GM10266 (cell line): Measurements from ENCODE around the gene DPP6.

Experiments used
- DNase-seq: peaks from one replicate; pipeline ENCODE4 v3.0.0; 2012; ENCODE audit errors: extremely low spot score
- CTCF ChIP-seq: IDR thresholded peaks from 2 replicates; pipeline ENCODE4 v1.5.1; 2012; ENCODE audit warnings: mild to moderate bottlenecking, low read depth; ENCODE audit not compliant: control insufficient read depth, insufficient read depth; ENCODE audit errors: missing control alignments

Gene DPP6

GRCh38 chr7:154380771-154381170 lies 328.6 kb downstream of the DPP6 start:
- no peak for DNase-seq
- no peak for TF ChIP-seq CTCF

DNA sequence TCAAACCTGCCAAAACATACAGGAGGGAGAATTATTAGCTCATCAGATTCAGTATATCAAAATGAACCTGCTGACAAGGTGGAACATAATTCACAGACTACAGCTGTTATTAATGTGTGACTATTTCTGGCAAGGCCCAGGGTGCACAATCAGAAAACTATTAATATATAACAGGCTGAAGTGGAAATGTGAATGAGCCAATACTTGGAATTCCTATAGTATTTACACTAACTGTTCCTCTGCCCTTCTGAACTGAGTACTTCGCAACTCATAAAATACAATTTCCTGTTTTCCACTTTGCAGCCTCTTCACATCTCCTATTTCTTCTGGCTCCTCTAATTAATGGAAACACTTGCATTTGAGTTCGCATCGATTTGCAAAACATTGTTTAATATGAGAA lies 330.8 kb downstream of the DPP6 start:
- DNase-seq = no peak
- no peak for TF ChIP-seq CTCF

- TF ChIP-seq CTCF = no peak
Observed at GRCh38 chr7:154385214-154385613, 333.0 kb downstream of the DPP6 start.

GRCh38 chr7:154387252-154387651 lies 335.1 kb downstream of the DPP6 start:
- no peak for TF ChIP-seq CTCF
- DNase-seq = no peak

More at GRCh38 chr7:154385214-154385613, 333.0 kb downstream of the DPP6 start:
- no peak for DNase-seq

- DNase-seq = no peak
- no peak for TF ChIP-seq CTCF
Observed at GRCh38 chr7:154388412-154388811, 336.2 kb downstream of the DPP6 start.

GRCh38 chr7:154388999-154389398 lies 336.8 kb downstream of the DPP6 start:
- no peak for DNase-seq
- no peak for TF ChIP-seq CTCF

DNA sequence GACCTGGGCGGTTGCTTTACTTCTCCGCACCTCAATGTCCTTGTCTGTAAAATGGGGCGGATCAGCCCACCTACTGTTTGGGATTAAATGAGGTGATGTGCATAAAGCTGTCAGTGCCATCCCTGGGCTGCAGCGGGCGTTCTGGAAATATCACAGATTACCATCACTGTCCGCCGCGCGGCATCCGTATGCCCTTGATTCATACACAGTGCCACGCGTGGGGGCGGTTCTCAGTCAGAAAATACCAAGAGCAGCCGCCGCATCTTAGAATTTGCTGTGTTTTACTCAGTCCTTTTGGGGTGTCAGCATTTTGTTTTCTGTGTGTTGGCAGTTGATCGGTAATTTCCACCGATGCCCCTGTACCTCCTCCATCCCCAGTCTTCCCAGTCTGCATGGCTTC lies 338.8 kb downstream of the DPP6 start:
- TF ChIP-seq CTCF = no peak
- DNase-seq = no peak
